Measurements from ENCODE around the gene SRSF9. TPM values are rescaled to one million over a fixed set of nuclear protein-coding genes. Genes with fewer than 3 reads are reported as not detected.
A peak's percentile ranks its signal among the peaks of the same experiment; 100 is the strongest.

SRSF9 gene
- total and polyA plus RNA-seq, 2 of the 13 experiments (the other 11 are each of a cell fraction or from before 2014, with no cell fraction given): 125 to 144 TPM

DNA sequence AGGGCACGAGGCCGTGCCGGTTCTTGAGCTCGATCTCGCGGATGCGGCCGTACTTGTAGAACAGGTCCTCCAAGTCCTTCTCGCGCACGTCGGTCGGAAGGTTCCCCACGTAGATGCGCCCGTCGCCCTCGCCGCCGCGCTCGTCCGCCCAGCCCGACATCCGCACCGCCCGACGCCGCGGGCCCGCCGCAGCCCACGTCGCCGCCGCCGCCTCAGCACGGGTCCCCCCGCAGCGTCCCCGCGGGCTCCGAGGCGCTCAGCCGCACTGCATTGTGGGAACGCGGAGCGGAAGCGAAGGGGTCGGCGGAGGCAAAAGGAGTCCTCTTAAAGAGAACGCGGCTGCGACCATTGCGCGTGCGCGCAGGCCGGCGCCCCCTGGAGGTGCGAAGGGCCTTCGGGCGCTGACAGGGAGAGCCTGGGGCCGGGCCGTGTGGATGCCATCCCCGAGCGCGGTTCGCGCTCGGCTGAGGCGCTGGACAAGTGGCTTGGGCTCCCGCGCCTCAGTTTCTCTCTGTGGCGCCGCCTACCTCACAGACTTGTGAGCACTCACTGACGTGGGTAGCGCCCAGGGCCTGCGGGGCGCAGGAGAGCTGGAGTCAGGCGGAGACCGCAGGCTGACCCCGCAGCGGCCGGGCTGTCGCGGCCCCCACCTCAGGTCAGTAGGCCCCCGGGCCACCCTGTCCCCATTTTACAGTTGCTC, at the start of gene SRSF9 (continued):
- TF ChIP-seq ZNF563 (CRISPR knock-in tag; IDR thresholded peaks at IDR 0.05) (peak; percentile 88), HNRNPUL1 (IDR thresholded peaks at IDR 0.05; ENCODE audit: low read depth, low read length) (peak; percentile 56; the same call in 1 of the 2 replicates), NKX3-1 (CRISPR knock-in tag; IDR thresholded peaks at IDR 0.05) (no peak), TAF1 (CRISPR knock-in tag; IDR thresholded peaks at IDR 0.05) (peak; percentile 70), ZNF775 (CRISPR knock-in tag; IDR thresholded peaks at IDR 0.05; ENCODE audit: borderline replicate concordance) (no peak), ZNF761 (CRISPR knock-in tag; conservative IDR thresholded peaks at IDR 0.05) (no peak), KMT2A (CRISPR knock-in tag; IDR thresholded peaks at IDR 0.05) (peak; percentile 86), ZNF709 (CRISPR knock-in tag; IDR thresholded peaks at IDR 0.05) (peak; percentile 68), GFI1 (CRISPR knock-in tag; IDR thresholded peaks at IDR 0.05; ENCODE audit: borderline replicate concordance) (no peak; the same call in 1 of the 2 replicates), ZNF75D (CRISPR knock-in tag; IDR thresholded peaks at IDR 0.05; ENCODE audit: borderline replicate concordance) (no peak), ZNF101 (CRISPR knock-in tag; IDR thresholded peaks at IDR 0.05; ENCODE audit: borderline replicate concordance, low read depth) (no peak), IRF2 (CRISPR knock-in tag; IDR thresholded peaks at IDR 0.05) (peak; percentile 68; the same call in 1 of the 2 replicates), RAD21 (CRISPR knock-in tag; IDR thresholded peaks at IDR 0.05) (peak; percentile 53; the same call in 1 of the 2 replicates), BHLHE40 (IDR thresholded peaks at IDR 0.05; ENCODE audit: low read length) (peak; percentile 36), MAZ (IDR thresholded peaks at IDR 0.05; ENCODE audit: borderline replicate concordance, low read depth, low read length) (0 out of 2 replicates have a peak, but pooled peaks have one; percentile 44), MAZ (CRISPR knock-in tag; IDR thresholded peaks at IDR 0.05; ENCODE audit: low read depth) (peak; percentile 88), SP2 (CRISPR knock-in tag; IDR thresholded peaks at IDR 0.05) (no peak), CBX5 (CRISPR knock-in tag; IDR thresholded peaks at IDR 0.05; ENCODE audit: borderline replicate concordance) (0 out of 2 replicates have a peak, but pooled peaks have one; percentile 24), ARNTL (CRISPR knock-in tag; IDR thresholded peaks at IDR 0.05) (no peak), EP300 (IDR thresholded peaks at IDR 0.05; ENCODE audit: low read depth in 2 of 2, low read length in 2 of 2) (0 out of 4 replicates have a peak, but pooled peaks of 1 of the 2 experiments have one; percentile 10), EP300 (CRISPR knock-in tag; IDR thresholded peaks at IDR 0.05; ENCODE audit: borderline replicate concordance) (no peak), ZNF7 (CRISPR knock-in tag; IDR thresholded peaks at IDR 0.05) (no peak)
- TF ChIP-seq, protein P1, sequence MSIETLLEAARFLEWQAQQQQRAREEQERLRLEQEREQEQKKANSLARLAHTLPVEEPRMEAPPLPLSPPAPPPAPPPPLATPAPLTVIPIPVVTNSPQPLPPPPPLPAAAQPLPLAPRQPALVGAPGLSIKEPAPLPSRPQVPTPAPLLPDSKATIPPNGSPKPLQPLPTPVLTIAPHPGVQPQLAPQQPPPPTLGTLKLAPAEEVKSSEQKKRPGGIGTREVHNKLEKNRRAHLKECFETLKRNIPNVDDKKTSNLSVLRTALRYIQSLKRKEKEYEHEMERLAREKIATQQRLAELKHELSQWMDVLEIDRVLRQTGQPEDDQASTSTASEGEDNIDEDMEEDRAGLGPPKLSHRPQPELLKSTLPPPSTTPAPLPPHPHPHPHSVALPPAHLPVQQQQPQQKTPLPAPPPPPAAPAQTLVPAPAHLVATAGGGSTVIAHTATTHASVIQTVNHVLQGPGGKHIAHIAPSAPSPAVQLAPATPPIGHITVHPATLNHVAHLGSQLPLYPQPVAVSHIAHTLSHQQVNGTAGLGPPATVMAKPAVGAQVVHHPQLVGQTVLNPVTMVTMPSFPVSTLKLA (IDR thresholded peaks at IDR 0.05): no peak
- TF ChIP-seq, protein P2, sequence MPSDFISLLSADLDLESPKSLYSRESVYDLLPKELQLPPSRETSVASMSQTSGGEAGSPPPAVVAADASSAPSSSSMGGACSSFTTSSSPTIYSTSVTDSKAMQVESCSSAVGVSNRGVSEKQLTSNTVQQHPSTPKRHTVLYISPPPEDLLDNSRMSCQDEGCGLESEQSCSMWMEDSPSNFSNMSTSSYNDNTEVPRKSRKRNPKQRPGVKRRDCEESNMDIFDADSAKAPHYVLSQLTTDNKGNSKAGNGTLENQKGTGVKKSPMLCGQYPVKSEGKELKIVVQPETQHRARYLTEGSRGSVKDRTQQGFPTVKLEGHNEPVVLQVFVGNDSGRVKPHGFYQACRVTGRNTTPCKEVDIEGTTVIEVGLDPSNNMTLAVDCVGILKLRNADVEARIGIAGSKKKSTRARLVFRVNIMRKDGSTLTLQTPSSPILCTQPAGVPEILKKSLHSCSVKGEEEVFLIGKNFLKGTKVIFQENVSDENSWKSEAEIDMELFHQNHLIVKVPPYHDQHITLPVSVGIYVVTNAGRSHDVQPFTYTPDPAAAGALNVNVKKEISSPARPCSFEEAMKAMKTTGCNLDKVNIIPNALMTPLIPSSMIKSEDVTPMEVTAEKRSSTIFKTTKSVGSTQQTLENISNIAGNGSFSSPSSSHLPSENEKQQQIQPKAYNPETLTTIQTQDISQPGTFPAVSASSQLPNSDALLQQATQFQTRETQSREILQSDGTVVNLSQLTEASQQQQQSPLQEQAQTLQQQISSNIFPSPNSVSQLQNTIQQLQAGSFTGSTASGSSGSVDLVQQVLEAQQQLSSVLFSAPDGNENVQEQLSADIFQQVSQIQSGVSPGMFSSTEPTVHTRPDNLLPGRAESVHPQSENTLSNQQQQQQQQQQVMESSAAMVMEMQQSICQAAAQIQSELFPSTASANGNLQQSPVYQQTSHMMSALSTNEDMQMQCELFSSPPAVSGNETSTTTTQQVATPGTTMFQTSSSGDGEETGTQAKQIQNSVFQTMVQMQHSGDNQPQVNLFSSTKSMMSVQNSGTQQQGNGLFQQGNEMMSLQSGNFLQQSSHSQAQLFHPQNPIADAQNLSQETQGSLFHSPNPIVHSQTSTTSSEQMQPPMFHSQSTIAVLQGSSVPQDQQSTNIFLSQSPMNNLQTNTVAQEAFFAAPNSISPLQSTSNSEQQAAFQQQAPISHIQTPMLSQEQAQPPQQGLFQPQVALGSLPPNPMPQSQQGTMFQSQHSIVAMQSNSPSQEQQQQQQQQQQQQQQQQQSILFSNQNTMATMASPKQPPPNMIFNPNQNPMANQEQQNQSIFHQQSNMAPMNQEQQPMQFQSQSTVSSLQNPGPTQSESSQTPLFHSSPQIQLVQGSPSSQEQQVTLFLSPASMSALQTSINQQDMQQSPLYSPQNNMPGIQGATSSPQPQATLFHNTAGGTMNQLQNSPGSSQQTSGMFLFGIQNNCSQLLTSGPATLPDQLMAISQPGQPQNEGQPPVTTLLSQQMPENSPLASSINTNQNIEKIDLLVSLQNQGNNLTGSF (CRISPR knock-in tag; IDR thresholded peaks at IDR 0.05): no peak
- TF ChIP-seq, protein P3, sequence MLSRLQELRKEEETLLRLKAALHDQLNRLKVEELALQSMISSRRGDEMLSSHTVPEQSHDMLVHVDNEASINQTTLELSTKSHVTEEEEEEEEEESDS (CRISPR knock-in tag; IDR thresholded peaks at IDR 0.05; ENCODE audit: borderline replicate concordance): 0 out of 2 replicates have a peak, but pooled peaks have one; percentile 54

Measured in HepG2 (cell line).